GM21717 (cell line): ENCODE data around the gene ARF1.

Source experiments
- ATAC-seq: cut with Tn5 transposase; IDR thresholded peaks from one replicate; pipeline ENCODE4 v1.9.1; 2021; ENCODE audit warnings: mild to moderate bottlenecking, moderate library complexity; ENCODE audit not compliant: unreplicated experiment

Gene ARF1

DNA sequence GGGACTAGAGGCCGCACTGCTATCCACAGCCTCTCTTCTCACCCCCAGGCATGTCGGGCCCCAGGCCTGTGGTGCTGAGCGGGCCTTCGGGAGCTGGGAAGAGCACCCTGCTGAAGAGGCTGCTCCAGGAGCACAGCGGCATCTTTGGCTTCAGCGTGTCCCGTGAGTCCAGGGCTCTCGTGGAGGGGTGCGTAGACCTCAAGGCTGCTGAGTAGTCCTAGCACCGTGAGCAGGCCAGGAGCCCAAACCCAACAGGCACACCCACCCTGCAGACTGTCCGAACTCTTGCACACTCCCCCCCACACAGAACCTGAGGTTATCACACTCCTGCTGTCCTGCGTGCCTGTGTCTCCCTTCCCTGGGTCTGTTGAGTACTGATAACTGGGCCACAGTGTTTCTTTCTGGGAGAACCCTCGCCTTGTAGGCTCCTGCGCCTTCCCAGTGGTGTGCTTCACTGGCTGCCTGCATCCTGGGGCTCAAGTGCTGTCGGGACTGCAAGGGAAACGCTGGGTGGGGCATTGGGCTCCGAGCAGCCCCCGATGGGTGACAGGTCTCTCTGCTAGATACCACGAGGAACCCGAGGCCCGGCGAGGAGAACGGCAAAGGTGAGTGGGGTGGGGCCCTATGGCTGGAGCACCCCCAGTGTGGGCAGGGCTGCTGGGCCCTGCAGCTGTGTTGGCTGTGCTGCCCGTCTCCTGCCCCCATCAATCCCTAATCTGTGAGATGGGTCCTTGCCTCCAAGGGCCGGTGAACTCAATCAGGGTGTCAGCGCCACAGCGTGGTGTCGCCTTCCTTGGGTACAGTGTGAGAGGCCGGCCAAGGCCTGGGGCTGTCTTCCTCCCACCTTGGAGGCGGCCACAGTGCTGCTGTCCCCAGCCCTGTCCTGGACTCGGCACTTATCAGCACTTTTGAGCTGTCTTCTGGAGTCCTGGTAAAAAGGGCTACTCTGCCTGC, 63.2 kb downstream of the ARF1 start:
- no peak for ATAC-seq

DNA sequence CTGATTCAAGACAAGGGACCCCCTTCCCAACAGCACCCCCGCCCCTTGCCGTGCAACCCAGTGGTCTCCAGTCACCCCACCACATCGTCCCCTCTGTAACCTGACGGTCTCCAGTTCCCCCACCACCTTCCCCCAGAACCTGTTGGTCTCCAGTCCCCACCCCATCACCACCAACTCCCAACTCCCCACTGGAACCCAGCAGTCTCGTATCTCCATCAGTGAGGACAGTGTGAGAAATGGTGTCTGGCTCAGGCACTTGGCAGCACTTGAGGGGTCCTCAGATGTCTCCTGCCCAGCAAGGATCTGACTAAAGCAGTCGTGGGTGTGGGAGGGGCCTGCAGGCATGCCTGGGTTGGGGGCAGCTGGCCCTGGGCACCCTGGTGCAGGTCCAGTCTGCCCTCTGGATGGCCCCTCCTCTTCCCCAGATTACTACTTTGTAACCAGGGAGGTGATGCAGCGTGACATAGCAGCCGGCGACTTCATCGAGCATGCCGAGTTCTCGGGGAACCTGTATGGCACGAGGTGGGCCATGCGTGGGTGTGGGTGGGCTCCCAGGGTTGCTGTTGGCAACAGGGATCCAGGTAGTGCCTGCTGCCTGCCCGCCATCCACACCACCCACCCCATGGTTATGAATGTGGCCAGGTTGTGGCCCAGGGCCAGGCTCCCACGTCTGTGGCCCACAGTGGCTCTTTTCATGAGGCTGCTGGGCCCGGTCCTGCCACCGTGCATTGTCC, 64.1 kb downstream of the ARF1 start:
- no peak for ATAC-seq

DNA sequence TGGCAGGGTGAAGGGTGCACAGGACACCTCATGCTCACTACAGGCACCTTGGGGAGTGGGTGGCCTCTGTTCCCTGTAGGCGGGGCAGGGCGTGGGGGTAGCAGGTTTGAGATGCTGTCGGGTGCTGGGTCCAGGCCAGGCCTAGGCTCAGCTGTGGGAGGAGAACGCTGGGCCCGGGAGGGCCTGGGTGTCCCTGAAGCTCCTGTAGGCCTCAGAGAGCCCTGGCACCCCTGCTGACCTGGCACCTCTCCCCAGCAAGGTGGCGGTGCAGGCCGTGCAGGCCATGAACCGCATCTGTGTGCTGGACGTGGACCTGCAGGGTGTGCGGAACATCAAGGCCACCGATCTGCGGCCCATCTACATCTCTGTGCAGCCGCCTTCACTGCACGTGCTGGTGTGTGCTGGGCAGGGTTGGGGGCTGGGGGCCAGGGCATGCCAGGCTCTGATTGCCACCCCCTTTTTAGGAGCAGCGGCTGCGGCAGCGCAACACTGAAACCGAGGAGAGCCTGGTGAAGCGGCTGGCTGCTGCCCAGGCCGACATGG, 64.7 kb downstream of the ARF1 start:
- ATAC-seq: no peak

DNA sequence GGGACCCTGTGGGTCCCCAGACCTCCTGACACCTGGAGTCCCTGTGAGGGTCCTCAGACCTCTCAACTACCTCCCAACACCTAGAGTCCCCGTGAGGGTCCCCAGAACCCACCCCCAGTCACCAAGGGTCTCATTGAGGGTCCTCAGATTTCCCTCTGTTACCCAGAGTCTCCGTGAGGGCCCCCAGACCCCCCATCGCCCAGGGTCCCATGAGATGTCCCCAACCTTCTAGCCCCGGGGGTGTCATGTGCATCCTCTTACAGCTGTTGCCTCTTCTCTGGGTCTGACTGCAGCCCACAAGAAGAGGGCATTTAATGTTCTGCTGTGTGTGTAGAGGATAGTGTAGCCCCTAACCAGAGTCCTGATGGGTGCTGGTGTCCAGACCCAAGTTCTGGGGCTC, 65.3 kb downstream of the ARF1 start:
- no peak for ATAC-seq

DNA sequence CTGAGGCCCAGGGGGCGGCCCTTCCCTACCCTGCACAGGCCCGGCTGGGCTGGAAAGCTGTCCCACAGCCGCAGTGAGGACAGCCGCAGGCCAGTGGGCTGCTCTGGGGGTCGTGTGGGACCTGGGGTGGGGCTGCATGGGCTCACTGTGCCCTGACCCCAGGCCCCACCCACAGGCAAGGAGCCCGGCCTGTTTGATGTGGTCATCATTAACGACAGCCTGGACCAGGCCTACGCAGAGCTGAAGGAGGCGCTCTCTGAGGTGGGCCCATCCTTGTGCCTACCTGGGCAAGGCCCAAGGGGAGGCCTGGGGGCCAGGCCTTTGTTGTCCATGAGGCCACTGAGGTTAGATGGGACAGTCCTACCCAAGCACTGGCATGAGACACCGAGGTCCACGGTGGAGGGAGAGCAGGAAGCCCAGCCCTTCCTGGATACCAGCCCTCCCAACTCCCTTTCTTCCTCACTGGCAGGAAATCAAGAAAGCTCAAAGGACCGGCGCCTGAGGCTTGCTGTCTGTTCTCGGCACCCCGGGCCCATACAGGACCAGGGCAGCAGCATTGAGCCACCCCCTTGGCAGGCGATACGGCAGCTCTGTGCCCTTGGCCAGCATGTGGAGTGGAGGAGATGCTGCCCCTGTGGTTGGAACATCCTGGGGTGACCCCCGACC, 65.8 kb downstream of the ARF1 start:
- no peak for ATAC-seq
